ENCODE measurements around the gene ITSN1. TPM values are rescaled to one million over a fixed set of nuclear protein-coding genes. Genes with fewer than 3 reads are reported as not detected.

Gene ITSN1
- total and polyA plus RNA-seq, 2 of the 13 experiments (the other 11 are each of a cell fraction or from before 2014, with no cell fraction given) = 26.1 to 33.8 TPM

GRCh38 chr21:33755354-33755753, 113.1 kb downstream of the ITSN1 start:
- 93% methylated on average over 1 of the region's 1 CpG for WGBS (ENCODE audit: low lambda C conversion rate)
- Histone ChIP-seq H4K20me1 (ENCODE audit: insufficient read depth, low read length) (no peaks in the 10 kb centered on the region), H3K36me3 (replicated peaks in 1 of 2; ENCODE audit: control insufficient read depth in 1 of 2, insufficient read depth in 2 of 2, low read length in 2 of 2) (peaks cover 0 to 5% of the 10 kb centered on the region in 2 experiments; a peak in 2 of 5 replicates), H3K4me3 (replicated peaks in 1 of 3; ENCODE audit: insufficient read depth in 1 of 3, low read depth in 2 of 3, low read length in 3 of 3) (no peak overlapping the region), H3K9ac (ENCODE audit: insufficient read depth, low read depth, low read length) (no peak overlapping the region), H3K27me3 (ENCODE audit: control insufficient read depth in 1 of 2, insufficient read depth in 2 of 2, low read length in 2 of 2) (no peaks in the 10 kb centered on the region), H3K4me2 (ENCODE audit: low read depth, low read length) (no peak overlapping the region), H3K4me1 (ENCODE audit: insufficient read depth, low read length) (no peaks in the 10 kb centered on the region), H3K27ac (ENCODE audit: extremely low read length, insufficient read depth, low read length) (no peak overlapping the region), H3K79me2 (ENCODE audit: insufficient read depth, low read length) (no peaks in the 10 kb centered on the region), H3K9me3 (ENCODE audit: low read length) (no peaks in the 10 kb centered on the region), H2AFZ (ENCODE audit: low read length) (no peak overlapping the region)
- intact Hi-C loops (cut with micrococcal nuclease; ENCODE audit: unreplicated experiment) = no loop called here
- in situ Hi-C loops (cut with HindIII; ENCODE audit: extremely low pct_ligation_motif_present, low pct_unique_long_range_greater_than_20kb) = no loop called here
- ATAC-seq (no peak), DNase-seq (ENCODE audit: low spot score) (no peak), FAIRE-seq (no peak)
- ChIA-PET POLR2A (no interaction called here), CTCF (ENCODE audit: low intra/inter-chr PET ratio, low total read pairs) (no interaction called here)
- no TSS peak for BruUV-seq (replicated peaks)
- TF ChIP-seq CREM (IDR thresholded peaks at IDR 0.05) = no peak
- no peak for TF ChIP-seq CREM (CRISPR knock-in tag; IDR thresholded peaks at IDR 0.05)
- TF ChIP-seq, protein P1, sequence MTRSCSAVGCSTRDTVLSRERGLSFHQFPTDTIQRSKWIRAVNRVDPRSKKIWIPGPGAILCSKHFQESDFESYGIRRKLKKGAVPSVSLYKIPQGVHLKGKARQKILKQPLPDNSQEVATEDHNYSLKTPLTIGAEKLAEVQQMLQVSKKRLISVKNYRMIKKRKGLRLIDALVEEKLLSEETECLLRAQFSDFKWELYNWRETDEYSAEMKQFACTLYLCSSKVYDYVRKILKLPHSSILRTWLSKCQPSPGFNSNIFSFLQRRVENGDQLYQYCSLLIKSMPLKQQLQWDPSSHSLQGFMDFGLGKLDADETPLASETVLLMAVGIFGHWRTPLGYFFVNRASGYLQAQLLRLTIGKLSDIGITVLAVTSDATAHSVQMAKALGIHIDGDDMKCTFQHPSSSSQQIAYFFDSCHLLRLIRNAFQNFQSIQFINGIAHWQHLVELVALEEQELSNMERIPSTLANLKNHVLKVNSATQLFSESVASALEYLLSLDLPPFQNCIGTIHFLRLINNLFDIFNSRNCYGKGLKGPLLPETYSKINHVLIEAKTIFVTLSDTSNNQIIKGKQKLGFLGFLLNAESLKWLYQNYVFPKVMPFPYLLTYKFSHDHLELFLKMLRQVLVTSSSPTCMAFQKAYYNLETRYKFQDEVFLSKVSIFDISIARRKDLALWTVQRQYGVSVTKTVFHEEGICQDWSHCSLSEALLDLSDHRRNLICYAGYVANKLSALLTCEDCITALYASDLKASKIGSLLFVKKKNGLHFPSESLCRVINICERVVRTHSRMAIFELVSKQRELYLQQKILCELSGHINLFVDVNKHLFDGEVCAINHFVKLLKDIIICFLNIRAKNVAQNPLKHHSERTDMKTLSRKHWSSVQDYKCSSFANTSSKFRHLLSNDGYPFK (CRISPR knock-in tag; IDR thresholded peaks at IDR 0.05; ENCODE audit: borderline replicate concordance) = no peak
- TF ChIP-seq, protein P2, sequence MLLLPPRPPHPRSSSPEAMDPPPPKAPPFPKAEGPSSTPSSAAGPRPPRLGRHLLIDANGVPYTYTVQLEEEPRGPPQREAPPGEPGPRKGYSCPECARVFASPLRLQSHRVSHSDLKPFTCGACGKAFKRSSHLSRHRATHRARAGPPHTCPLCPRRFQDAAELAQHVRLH (CRISPR knock-in tag; IDR thresholded peaks at IDR 0.05; ENCODE audit: borderline replicate concordance, low read depth) = no peak
- TF ChIP-seq ADNP (CRISPR knock-in tag; IDR thresholded peaks at IDR 0.05) = no peak
- TF ChIP-seq ZNF761 (CRISPR knock-in tag; conservative IDR thresholded peaks at IDR 0.05) = no peak
- no peak for TF ChIP-seq RAD51 (IDR thresholded peaks at IDR 0.05; ENCODE audit: borderline replicate concordance)
- TF ChIP-seq ZBTB33 (CRISPR knock-in tag; IDR thresholded peaks at IDR 0.05) = no peak
- TF ChIP-seq EZH2 (conservative IDR thresholded peaks at IDR 0.05; ENCODE audit: low read depth, low read length) = no peak
- TF ChIP-seq TBP (CRISPR knock-in tag; IDR thresholded peaks at IDR 0.05) = no peak
- TF ChIP-seq, protein P3, sequence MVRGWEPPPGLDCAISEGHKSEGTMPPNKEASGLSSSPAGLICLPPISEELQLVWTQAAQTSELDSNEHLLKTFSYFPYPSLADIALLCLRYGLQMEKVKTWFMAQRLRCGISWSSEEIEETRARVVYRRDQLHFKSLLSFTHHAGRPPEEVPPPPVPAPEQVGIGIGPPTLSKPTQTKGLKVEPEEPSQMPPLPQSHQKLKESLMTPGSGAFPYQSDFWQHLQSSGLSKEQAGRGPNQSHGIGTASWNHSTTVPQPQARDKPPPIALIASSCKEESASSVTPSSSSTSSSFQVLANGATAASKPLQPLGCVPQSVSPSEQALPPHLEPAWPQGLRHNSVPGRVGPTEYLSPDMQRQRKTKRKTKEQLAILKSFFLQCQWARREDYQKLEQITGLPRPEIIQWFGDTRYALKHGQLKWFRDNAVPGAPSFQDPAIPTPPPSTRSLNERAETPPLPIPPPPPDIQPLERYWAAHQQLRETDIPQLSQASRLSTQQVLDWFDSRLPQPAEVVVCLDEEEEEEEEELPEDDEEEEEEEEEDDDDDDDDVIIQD (CRISPR knock-in tag; IDR thresholded peaks at IDR 0.05; ENCODE audit: low read depth) = no peak
- TF ChIP-seq, protein P4, sequence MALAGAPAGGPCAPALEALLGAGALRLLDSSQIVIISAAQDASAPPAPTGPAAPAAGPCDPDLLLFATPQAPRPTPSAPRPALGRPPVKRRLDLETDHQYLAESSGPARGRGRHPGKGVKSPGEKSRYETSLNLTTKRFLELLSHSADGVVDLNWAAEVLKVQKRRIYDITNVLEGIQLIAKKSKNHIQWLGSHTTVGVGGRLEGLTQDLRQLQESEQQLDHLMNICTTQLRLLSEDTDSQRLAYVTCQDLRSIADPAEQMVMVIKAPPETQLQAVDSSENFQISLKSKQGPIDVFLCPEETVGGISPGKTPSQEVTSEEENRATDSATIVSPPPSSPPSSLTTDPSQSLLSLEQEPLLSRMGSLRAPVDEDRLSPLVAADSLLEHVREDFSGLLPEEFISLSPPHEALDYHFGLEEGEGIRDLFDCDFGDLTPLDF (CRISPR knock-in tag; IDR thresholded peaks at IDR 0.05) = no peak
- no peak for TF ChIP-seq NFRKB (IDR thresholded peaks at IDR 0.05)
- no peak for TF ChIP-seq CBFB (CRISPR knock-in tag; IDR thresholded peaks at IDR 0.05)
- TF ChIP-seq, protein P5, sequence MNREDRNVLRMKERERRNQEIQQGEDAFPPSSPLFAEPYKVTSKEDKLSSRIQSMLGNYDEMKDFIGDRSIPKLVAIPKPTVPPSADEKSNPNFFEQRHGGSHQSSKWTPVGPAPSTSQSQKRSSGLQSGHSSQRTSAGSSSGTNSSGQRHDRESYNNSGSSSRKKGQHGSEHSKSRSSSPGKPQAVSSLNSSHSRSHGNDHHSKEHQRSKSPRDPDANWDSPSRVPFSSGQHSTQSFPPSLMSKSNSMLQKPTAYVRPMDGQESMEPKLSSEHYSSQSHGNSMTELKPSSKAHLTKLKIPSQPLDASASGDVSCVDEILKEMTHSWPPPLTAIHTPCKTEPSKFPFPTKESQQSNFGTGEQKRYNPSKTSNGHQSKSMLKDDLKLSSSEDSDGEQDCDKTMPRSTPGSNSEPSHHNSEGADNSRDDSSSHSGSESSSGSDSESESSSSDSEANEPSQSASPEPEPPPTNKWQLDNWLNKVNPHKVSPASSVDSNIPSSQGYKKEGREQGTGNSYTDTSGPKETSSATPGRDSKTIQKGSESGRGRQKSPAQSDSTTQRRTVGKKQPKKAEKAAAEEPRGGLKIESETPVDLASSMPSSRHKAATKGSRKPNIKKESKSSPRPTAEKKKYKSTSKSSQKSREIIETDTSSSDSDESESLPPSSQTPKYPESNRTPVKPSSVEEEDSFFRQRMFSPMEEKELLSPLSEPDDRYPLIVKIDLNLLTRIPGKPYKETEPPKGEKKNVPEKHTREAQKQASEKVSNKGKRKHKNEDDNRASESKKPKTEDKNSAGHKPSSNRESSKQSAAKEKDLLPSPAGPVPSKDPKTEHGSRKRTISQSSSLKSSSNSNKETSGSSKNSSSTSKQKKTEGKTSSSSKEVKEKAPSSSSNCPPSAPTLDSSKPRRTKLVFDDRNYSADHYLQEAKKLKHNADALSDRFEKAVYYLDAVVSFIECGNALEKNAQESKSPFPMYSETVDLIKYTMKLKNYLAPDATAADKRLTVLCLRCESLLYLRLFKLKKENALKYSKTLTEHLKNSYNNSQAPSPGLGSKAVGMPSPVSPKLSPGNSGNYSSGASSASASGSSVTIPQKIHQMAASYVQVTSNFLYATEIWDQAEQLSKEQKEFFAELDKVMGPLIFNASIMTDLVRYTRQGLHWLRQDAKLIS (CRISPR knock-in tag; IDR thresholded peaks at IDR 0.05) = no peak
